Bronchial epithelial cell (primary cell): Measurements from ENCODE around the gene ZBTB17. TPM values are rescaled to one million over a fixed set of nuclear protein-coding genes. Genes with fewer than 3 reads are reported as not detected.

Source experiments
- DNase-seq: peaks from one replicate; pipeline ENCODE4 v3.0.0-alpha.2; 2010; ENCODE audit warnings: low read depth
- FAIRE-seq: peaks from 2 replicates; lab custom pipeline; 2011; peaks lifted over from hg19 to GRCh38; lab: Jason Lieb, UNC
- H3K27me3 ChIP-seq: 2 replicates; pipeline ENCODE4 v1.5.1; 2011; ENCODE audit warnings: low read length; ENCODE audit not compliant: control insufficient read depth, insufficient read depth
- H3K36me3 ChIP-seq: 2 replicates; pipeline ENCODE4 v1.5.1; 2011; ENCODE audit warnings: low read length; ENCODE audit not compliant: control insufficient read depth, insufficient read depth
- H3K4me3 ChIP-seq: 2 replicates; pipeline ENCODE4 v1.5.1; 2011; ENCODE audit warnings: mild to moderate bottlenecking, low read depth, low read length, control low read depth
- total RNA-seq: library from RNA; depleted of rRNA; stranded (reverse); fragments of >200 nt; gene quantifications from 2 replicates; pipeline ENCODE4 v1.2.1, GENCODE V29; 2014
- TF ChIP-seq, protein P1 (sequence below): IDR thresholded peaks from 2 replicates; pipeline ENCODE4 v1.5.1; 2011; ENCODE audit warnings: mild to moderate bottlenecking, moderate library complexity, low read length, control low read depth, inconsistent platforms; ENCODE audit not compliant: insufficient read depth, severe bottlenecking

Gene ZBTB17
- total RNA-seq, 1 donor from 2014 or later, result 33.7 TPM

DNA sequence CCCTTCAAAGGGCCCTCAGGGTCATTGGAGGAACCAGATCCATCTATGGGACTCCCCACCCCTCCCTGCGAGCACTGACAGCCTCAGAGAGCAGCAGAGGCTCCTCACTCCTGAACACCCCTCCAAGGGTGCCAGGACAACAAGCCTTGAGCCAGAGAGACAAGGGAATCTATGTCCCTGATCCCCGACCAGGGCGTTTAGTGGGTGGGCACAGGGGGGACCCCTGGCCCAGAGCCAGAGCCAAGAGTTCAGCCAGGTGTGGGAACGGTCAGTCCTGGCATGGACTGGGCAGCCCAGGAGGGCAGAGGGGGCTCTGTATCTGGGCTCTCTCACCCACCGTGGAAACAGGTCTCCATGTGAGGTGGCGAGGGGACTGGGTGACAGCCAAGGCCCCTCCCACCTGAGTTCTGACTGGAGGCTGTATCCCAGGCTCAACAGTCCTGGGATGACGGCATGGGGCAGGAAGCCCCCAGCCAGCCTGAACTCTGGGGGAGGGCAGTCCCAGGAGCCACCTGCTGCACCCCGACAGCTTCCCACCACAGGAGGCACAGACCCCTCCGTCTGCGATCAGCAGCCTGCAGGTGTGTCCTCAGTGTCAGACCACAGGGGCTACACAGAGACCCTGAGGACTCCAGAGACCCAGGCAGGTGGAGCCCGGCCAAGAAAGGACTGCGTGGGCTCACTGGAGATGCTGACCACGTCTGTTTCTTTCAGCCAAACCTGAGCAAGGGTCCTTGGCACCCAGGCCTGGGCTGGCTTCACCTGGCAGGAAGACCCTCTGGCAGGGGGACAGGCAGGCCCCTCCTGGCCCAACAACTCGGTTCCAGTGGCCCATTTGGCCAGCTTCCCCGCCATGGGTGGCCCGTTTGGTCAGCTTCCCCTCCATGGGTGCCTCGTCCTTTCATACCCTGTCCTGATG is 16.9 kb upstream of the ZBTB17 start:
- Histone ChIP-seq H3K4me3 (no peak overlapping the region), H3K36me3 (no peaks in the 10 kb centered on the region), H3K27me3 (peaks cover 2% of the 10 kb centered on the region)
- no peak for DNase-seq
- FAIRE-seq, result no peak
- TF ChIP-seq, protein P1, sequence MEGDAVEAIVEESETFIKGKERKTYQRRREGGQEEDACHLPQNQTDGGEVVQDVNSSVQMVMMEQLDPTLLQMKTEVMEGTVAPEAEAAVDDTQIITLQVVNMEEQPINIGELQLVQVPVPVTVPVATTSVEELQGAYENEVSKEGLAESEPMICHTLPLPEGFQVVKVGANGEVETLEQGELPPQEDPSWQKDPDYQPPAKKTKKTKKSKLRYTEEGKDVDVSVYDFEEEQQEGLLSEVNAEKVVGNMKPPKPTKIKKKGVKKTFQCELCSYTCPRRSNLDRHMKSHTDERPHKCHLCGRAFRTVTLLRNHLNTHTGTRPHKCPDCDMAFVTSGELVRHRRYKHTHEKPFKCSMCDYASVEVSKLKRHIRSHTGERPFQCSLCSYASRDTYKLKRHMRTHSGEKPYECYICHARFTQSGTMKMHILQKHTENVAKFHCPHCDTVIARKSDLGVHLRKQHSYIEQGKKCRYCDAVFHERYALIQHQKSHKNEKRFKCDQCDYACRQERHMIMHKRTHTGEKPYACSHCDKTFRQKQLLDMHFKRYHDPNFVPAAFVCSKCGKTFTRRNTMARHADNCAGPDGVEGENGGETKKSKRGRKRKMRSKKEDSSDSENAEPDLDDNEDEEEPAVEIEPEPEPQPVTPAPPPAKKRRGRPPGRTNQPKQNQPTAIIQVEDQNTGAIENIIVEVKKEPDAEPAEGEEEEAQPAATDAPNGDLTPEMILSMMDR, result no peak

DNA sequence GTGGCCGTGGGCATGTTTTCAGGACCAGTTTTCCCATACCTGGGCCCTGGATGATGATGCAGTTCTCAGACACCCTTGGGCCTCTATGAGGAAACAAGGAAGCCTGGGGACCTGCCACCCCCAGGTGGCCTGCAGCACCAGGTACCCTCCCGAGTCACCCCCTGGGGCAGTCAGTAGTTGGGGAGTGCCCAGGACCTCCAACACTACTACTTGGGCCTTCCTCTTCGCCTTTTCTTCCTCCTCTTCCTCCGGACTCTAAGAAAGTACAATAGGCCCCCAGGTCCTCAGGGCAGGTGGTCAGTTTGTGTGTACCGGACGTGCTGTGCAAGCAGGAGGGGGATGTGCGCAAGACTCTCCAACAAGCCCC is 16.3 kb upstream of the ZBTB17 start:
- FAIRE-seq (no peak), DNase-seq (no peak)
- TF ChIP-seq, protein P1, result no peak
- H3K4me3 ChIP-seq, result no peak overlapping the region
- peaks cover 2% of the 10 kb centered on the region for H3K27me3 ChIP-seq
- H3K36me3 ChIP-seq, result no peaks in the 10 kb centered on the region

DNA sequence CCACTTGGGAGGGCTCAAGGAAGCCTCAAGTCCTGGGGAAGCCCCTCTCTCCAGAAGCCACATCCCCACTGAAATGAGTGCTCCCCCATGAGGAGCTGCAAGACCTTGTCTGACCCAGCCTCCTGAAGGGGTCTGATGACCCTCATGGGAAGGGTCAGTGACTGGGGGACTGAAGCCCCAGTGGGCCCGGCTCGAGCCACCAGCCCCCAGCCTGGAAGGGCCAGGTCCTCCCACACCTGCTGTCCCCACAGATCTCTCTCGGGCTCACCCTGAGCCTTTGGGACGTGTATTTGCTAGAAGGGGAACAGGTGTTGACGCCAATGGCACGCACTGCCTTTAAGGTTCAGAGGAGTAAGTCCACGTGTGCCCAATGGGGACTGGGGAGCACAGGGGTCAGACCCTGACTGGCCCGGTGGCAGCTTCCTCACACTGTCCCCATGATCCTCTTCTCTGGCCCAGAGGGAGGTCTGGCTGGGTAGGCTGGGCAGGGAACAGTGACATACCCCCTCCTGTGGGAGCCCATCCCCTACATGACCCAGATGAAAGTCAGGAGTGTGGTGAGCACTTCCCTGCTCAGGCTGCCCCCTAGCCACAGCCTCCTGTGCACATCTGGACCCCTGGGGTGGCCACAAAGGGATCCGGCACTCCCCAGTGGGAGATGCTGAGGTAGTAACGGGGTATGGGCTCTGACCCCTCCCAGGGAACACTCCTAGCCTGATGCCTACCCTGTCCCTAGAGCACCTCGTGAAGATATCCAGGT is 15.7 kb upstream of the ZBTB17 start:
- Histone ChIP-seq H3K27me3 (peaks cover 2% of the 10 kb centered on the region), H3K36me3 (no peaks in the 10 kb centered on the region), H3K4me3 (no peak overlapping the region)
- TF ChIP-seq, protein P1, result no peak
- DNase-seq, result no peak
- no peak for FAIRE-seq

DNA sequence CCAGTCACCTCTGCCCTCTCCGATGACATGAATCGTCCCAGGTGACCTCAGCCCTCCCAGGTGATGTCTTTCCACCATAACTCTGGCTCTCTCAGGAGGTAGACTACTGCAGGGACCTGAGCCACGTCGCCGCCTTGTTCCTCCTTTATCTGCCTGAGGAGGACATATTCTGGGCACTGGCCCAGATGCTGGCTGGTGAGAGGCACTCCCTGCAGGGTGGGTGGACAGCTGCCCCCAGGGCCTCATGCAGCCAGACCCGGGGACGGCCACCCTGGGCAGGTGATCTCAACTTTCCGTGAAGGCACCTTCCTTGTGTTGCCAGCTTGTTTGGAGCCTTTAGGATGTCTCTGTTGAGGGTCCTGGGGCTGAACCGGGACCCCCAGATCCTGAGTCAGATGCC is 13.9 kb upstream of the ZBTB17 start:
- H3K36me3 ChIP-seq, result no peaks in the 10 kb centered on the region
- H3K4me3 ChIP-seq, result no peak overlapping the region
- FAIRE-seq, result peak; percentile 64
- TF ChIP-seq, protein P1, result no peak
- peaks cover 2% of the 10 kb centered on the region for H3K27me3 ChIP-seq
- no peak for DNase-seq

DNA sequence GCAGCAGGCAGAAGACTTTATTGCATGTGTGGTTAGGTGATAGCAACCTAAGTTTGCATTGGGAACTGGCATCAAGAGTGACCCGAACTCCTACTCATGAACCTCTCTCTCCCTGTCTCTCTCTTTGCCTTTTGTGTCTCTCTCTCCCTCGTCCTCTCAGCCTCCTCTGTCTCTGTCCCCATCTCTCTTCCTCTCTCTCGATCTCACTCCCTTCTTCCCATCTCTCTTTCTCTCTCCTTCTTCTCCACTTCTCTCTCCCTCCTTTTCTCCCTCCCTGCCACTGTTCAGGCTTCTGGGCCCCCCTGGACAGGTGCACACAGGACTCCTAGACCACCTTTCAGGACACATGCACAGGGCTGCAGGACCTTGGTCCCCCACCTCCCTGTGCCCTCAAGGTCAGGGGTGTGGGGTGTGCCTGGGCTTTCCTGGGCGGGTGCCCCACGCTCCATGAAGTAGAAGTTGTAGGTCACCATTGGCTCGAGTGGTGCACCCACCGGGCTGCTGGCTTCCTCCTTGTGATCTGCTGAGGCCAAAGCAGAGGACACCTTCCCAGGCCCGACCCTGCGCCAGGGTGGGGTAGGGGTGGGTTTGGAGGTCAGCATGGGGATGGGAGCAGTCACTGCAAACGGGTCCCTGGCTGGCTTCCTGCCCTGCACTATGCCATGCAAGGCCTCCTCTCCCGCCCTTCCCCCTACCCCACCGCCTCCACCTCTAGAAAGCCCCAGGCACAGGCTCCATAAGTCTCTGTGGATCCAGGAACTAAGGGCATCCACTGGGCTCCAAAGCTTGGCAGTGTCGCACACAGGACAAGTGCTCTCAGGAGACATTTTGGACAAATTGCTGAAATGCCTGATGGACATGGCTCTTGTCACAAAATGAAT is 13.2 kb upstream of the ZBTB17 start:
- Histone ChIP-seq H3K36me3 (no peaks in the 10 kb centered on the region), H3K4me3 (no peak overlapping the region), H3K27me3 (peaks cover 2% of the 10 kb centered on the region)
- no peak for DNase-seq
- TF ChIP-seq, protein P1, result no peak
- no peak for FAIRE-seq
